Measurements from ENCODE around the gene TELO2.

TELO2 gene

GRCh38 chr16:1493746-1494094, 560 bp downstream of the TELO2 start:
- Histone ChIP-seq H3K27ac (ENCODE audit: low read depth, low read length) (peak overlapping the region; percentile 96), H3K27me3 (ENCODE audit: control insufficient read depth, insufficient read depth, low read length) (no peaks in the 10 kb centered on the region), H3K36me3 (ENCODE audit: control insufficient read depth, insufficient read depth, low read length) (peaks cover 36% of the 10 kb centered on the region), H3K4me3 (ENCODE audit: low read depth, low read length) (peak overlapping the region; percentile 89), H3K9ac (ENCODE audit: low read length) (peak overlapping the region; percentile 96), H3K9me3 (ENCODE audit: control insufficient read depth, insufficient read depth, low read depth, low read length) (no peaks in the 10 kb centered on the region), H3K4me1 (ENCODE audit: control insufficient read depth, insufficient read depth, low read length) (peaks cover 5% of the 10 kb centered on the region)

DNA sequence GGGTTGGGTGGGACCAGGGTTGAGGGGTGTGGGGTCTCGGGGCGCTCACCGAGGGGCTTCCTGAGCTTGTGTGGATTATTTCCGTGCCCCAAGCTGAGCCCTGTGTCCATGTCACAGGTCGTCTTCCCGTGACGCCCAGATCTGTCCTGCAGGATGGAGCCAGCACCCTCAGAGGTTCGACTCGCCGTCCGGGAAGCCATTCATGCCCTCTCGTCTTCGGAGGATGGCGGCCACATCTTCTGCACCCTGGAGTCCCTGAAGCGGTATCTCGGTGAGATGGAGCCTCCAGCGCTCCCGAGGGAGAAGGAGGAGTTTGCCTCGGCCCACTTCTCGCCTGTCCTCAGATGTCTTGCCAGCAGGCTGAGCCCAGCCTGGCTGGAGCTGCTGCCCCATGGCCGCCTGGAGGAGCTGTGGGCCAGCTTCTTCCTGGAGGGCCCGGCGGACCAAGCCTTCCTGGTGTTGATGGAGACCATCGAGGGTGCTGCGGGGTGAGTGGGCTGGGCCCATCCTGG, 1.0 kb downstream of the TELO2 start:
- Histone ChIP-seq H3K9ac (ENCODE audit: low read length) (peak overlapping the region; percentile 96), H3K4me3 (ENCODE audit: low read depth, low read length) (peak overlapping the region; percentile 89), H3K36me3 (ENCODE audit: control insufficient read depth, insufficient read depth, low read length) (peaks cover 40% of the 10 kb centered on the region), H3K9me3 (ENCODE audit: control insufficient read depth, insufficient read depth, low read depth, low read length) (no peaks in the 10 kb centered on the region), H3K27ac (ENCODE audit: low read depth, low read length) (no peak overlapping the region), H3K4me1 (ENCODE audit: control insufficient read depth, insufficient read depth, low read length) (peaks cover 5% of the 10 kb centered on the region), H3K27me3 (ENCODE audit: control insufficient read depth, insufficient read depth, low read length) (no peaks in the 10 kb centered on the region)

DNA sequence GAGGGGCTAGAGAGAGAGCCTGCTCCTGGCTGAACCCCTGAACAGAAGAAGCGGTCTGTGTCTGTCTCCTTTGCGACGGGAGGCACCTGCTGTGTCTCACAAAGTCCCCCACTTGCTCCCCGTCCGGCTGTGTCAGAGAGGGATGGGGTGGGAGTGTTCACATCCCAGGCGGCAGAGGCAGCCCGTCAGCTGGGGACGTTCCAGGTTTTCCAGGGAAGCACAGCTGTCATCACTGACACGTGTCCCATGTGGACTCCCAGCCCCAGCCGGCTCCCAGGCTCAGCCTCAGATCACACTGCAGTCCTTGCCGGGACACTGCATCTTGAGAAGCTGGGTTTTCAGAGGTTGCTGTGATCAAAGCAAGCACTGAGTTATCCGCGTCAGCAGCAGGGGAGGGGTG, 1.6 kb downstream of the TELO2 start:
- Histone ChIP-seq H3K27ac (ENCODE audit: low read depth, low read length) (no peak overlapping the region), H3K9ac (ENCODE audit: low read length) (no peak overlapping the region), H3K27me3 (ENCODE audit: control insufficient read depth, insufficient read depth, low read length) (no peaks in the 10 kb centered on the region), H3K4me1 (ENCODE audit: control insufficient read depth, insufficient read depth, low read length) (peaks cover 5% of the 10 kb centered on the region), H3K9me3 (ENCODE audit: control insufficient read depth, insufficient read depth, low read depth, low read length) (no peaks in the 10 kb centered on the region), H3K36me3 (ENCODE audit: control insufficient read depth, insufficient read depth, low read length) (peaks cover 44% of the 10 kb centered on the region), H3K4me3 (ENCODE audit: low read depth, low read length) (0 out of 2 replicates have a peak overlapping the region, but pooled peaks have one; percentile 89)

GRCh38 chr16:1495211-1495888, 2.2 kb downstream of the TELO2 start:
- Histone ChIP-seq H3K36me3 (ENCODE audit: control insufficient read depth, insufficient read depth, low read length) (peaks cover 51% of the 10 kb centered on the region), H3K4me1 (ENCODE audit: control insufficient read depth, insufficient read depth, low read length) (peaks cover 5% of the 10 kb centered on the region), H3K4me3 (ENCODE audit: low read depth, low read length) (no peak overlapping the region), H3K27me3 (ENCODE audit: control insufficient read depth, insufficient read depth, low read length) (no peaks in the 10 kb centered on the region), H3K27ac (ENCODE audit: low read depth, low read length) (no peak overlapping the region), H3K9me3 (ENCODE audit: control insufficient read depth, insufficient read depth, low read depth, low read length) (no peaks in the 10 kb centered on the region), H3K9ac (ENCODE audit: low read length) (no peak overlapping the region)

DNA sequence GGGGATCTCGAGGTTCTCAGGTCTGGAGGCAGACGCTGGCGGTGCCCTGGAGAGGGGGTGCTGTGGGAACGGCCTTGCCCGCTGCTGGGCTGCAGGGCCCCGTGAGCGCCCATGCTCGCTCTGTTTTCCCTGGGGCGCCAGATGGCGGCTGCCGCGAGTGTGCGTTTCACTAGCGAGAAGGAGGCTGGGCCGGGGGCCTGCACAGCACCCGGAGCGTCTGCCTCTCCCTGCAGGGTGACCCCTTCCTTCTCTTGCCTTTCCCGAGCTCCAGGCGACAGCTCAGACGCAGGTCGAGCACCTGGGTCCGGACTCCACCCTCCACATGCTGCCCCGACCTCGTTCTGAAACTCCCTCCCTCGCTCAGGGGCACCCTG, 2.7 kb downstream of the TELO2 start:
- H3K4me3 ChIP-seq (ENCODE audit: low read depth, low read length), result no peak overlapping the region
- no peaks in the 10 kb centered on the region for H3K9me3 ChIP-seq (ENCODE audit: control insufficient read depth, insufficient read depth, low read depth, low read length)
- H3K27ac ChIP-seq (ENCODE audit: low read depth, low read length), result no peak overlapping the region
- peaks cover 5% of the 10 kb centered on the region for H3K4me1 ChIP-seq (ENCODE audit: control insufficient read depth, insufficient read depth, low read length)
- no peaks in the 10 kb centered on the region for H3K27me3 ChIP-seq (ENCODE audit: control insufficient read depth, insufficient read depth, low read length)
- H3K36me3 ChIP-seq (ENCODE audit: control insufficient read depth, insufficient read depth, low read length), result peaks cover 55% of the 10 kb centered on the region
- no peak overlapping the region for H3K9ac ChIP-seq (ENCODE audit: low read length)

- Histone ChIP-seq H3K36me3 (ENCODE audit: control insufficient read depth, insufficient read depth, low read length) (peaks cover 61% of the 10 kb centered on the region), H3K27ac (ENCODE audit: low read depth, low read length) (no peak overlapping the region), H3K4me3 (ENCODE audit: low read depth, low read length) (no peak overlapping the region), H3K9me3 (ENCODE audit: control insufficient read depth, insufficient read depth, low read depth, low read length) (no peaks in the 10 kb centered on the region), H3K4me1 (ENCODE audit: control insufficient read depth, insufficient read depth, low read length) (peaks cover 5% of the 10 kb centered on the region), H3K27me3 (ENCODE audit: control insufficient read depth, insufficient read depth, low read length) (no peaks in the 10 kb centered on the region), H3K9ac (ENCODE audit: low read length) (no peak overlapping the region)
These were observed 3.3 kb downstream of the TELO2 start for GRCh38 chr16:1496464-1496863.

DNA sequence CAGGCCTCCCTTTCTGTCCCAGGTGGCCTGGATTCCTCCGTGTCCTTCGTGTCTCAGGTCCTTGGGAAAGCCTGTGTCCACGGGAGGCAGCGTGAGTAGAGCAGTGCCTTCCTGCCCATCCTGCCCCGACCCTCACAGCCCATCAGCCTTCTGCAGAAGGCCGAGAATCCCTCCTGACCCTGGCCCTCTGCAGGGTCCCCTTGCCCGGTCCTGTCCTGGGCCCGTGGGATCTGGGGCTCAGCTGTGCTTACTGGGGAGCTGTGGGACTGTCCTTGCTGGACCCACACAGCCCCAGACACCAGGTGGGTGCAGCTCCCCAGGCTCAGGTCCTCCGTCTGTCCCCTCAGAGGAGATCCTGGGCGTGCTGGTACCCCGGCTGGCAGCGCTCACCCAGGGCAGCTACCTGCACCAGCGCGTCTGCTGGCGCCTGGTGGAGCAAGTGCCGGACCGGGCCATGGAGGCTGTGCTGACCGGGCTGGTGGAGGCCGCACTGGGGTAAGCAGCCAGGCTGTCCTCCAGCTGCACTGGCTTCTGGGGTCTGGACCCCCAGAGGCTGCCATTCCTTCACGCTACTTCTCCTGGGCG, 3.9 kb downstream of the TELO2 start:
- Histone ChIP-seq H3K36me3 (ENCODE audit: control insufficient read depth, insufficient read depth, low read length) (peaks cover 67% of the 10 kb centered on the region), H3K4me1 (ENCODE audit: control insufficient read depth, insufficient read depth, low read length) (peaks cover 5% of the 10 kb centered on the region), H3K4me3 (ENCODE audit: low read depth, low read length) (no peak overlapping the region), H3K9me3 (ENCODE audit: control insufficient read depth, insufficient read depth, low read depth, low read length) (no peaks in the 10 kb centered on the region), H3K27ac (ENCODE audit: low read depth, low read length) (no peak overlapping the region), H3K9ac (ENCODE audit: low read length) (no peak overlapping the region), H3K27me3 (ENCODE audit: control insufficient read depth, insufficient read depth, low read length) (no peaks in the 10 kb centered on the region)

GRCh38 chr16:1498899-1499676, 5.9 kb downstream of the TELO2 start:
- Histone ChIP-seq H3K9ac (ENCODE audit: low read length) (no peak overlapping the region), H3K27me3 (ENCODE audit: control insufficient read depth, insufficient read depth, low read length) (no peaks in the 10 kb centered on the region), H3K36me3 (ENCODE audit: control insufficient read depth, insufficient read depth, low read length) (peaks cover 85% of the 10 kb centered on the region), H3K4me1 (ENCODE audit: control insufficient read depth, insufficient read depth, low read length) (no peaks in the 10 kb centered on the region), H3K4me3 (ENCODE audit: low read depth, low read length) (no peak overlapping the region), H3K27ac (ENCODE audit: low read depth, low read length) (no peak overlapping the region), H3K9me3 (ENCODE audit: control insufficient read depth, insufficient read depth, low read depth, low read length) (no peaks in the 10 kb centered on the region)

DNA sequence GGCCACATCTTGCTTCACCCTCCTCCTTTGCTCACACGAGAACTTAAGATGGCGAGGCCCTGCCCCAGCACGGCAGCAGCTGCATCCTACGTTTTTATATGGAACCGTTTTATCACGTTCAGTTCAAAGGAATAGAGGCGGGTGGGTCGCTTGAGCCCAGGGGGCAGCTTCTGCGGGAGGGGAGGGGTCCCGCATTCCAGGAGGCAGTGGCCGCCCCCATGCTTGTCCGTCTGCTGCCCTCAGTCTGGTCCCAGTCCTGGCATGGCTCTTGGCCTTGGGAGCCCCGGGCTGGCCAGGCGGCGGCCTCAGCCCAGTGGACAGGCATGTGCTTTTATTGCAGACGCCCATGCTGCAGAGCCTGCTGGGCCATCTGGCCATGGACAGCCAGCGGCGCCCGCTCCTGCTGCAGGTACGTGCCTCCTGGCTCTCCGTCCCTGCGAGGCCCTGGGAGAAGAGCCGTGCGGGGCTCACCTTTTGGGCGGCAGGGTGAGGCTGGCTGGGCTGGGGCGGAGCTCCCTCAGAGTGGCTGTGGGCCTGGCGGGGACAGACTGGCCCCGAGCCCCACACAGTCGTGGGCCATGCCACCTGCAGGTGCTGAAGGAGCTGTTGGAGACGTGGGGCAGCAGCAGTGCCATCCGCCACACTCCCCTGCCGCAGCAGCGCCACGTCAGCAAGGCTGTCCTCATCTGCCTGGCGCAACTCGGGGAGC, 6.8 kb downstream of the TELO2 start:
- Histone ChIP-seq H3K36me3 (ENCODE audit: control insufficient read depth, insufficient read depth, low read length) (peaks cover 81% of the 10 kb centered on the region), H3K9ac (ENCODE audit: low read length) (no peak overlapping the region), H3K4me3 (ENCODE audit: low read depth, low read length) (no peak overlapping the region)

DNA sequence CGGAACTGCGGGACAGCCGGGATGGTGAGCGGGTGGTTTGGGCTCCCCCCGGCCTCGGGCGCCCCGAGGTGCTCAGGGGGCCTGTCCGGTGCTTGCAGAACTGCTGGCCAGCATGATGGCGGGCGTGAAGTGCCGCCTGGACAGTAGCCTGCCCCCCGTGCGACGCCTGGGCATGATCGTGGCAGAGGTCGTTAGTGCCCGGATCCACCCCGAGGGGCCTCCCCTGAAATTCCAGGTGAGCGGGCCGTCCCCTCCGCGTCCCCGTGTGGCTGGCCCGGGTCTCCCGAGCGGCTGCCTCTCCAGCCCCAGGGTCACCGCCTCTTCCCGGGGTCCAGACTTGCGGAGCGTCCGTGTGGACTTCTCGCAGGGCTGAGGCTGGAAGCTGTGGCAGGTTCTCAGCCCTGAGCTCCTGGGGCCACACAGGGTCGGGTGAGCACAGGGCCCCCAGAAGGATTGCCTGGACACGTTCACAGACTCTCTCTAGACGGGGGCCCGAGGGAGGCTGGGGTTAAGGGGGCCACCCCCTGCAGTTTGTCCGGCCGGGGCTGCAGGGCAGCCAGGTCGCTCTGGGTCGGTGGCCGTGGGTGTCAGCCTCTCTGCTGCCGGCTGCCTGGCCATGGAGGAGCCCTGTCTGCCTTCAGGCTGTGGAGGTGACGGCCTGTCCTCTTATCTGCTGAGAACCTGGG, 7.4 kb downstream of the TELO2 start:
- Histone ChIP-seq H3K4me1 (ENCODE audit: control insufficient read depth, insufficient read depth, low read length) (no peaks in the 10 kb centered on the region), H3K27ac (ENCODE audit: low read depth, low read length) (no peak overlapping the region), H3K9me3 (ENCODE audit: control insufficient read depth, insufficient read depth, low read depth, low read length) (no peaks in the 10 kb centered on the region), H3K9ac (ENCODE audit: low read length) (no peak overlapping the region), H3K36me3 (ENCODE audit: control insufficient read depth, insufficient read depth, low read length) (peaks cover 76% of the 10 kb centered on the region), H3K27me3 (ENCODE audit: control insufficient read depth, insufficient read depth, low read length) (no peaks in the 10 kb centered on the region), H3K4me3 (ENCODE audit: low read depth, low read length) (no peak overlapping the region)

More for the DNA sequence above, 6.8 kb downstream of the TELO2 start:
- Histone ChIP-seq H3K27me3 (ENCODE audit: control insufficient read depth, insufficient read depth, low read length) (no peaks in the 10 kb centered on the region), H3K4me1 (ENCODE audit: control insufficient read depth, insufficient read depth, low read length) (no peaks in the 10 kb centered on the region), H3K27ac (ENCODE audit: low read depth, low read length) (no peak overlapping the region), H3K9me3 (ENCODE audit: control insufficient read depth, insufficient read depth, low read depth, low read length) (no peaks in the 10 kb centered on the region)
